Mesendoderm (in vitro differentiated cells): ENCODE results near the gene CIDEA.
"Not testable (repeated sequence)": the region's sequence is repeated elsewhere in the genome, so short reads cannot be mapped to it uniquely, and the experiment has no call there.

ENCODE experiments used
- DNase-seq: peaks from one replicate; pipeline ENCODE4 v3.0.0; 2013
- H2AK5ac ChIP-seq: 2 replicates; pipeline ENCODE4 v1.6.1; 2013; ENCODE audit warnings: low read length, inconsistent platforms
- H2BK120ac ChIP-seq: 2 replicates; pipeline ENCODE4 v1.6.1; 2013; ENCODE audit warnings: low read depth, mild to moderate bottlenecking, low read length, moderate library complexity, mixed read lengths
- H2BK15ac ChIP-seq: replicated peaks from 2 replicates; pipeline ENCODE4 v1.6.1; 2013; ENCODE audit warnings: low read depth, mild to moderate bottlenecking, moderate library complexity
- H2BK5ac ChIP-seq: 2 replicates; pipeline ENCODE4 v1.6.1; 2013; ENCODE audit warnings: low read length, inconsistent platforms
- H3K18ac ChIP-seq: 2 replicates; pipeline ENCODE4 v1.6.1; 2013; ENCODE audit warnings: mild to moderate bottlenecking, low read length, mixed read lengths
- H3K23ac ChIP-seq: one replicate; pipeline ENCODE4 v1.6.1; 2013; ENCODE audit warnings: low read length
- H3K27ac ChIP-seq: 2 replicates; pipeline ENCODE4 v1.5.1; 2013; ENCODE audit warnings: low read depth, mild to moderate bottlenecking, inconsistent platforms, low read length, moderate library complexity
- H3K27me3 ChIP-seq: 2 replicates; pipeline ENCODE4 v1.6.1; 2013; ENCODE audit warnings: low read length, control low read depth, mild to moderate bottlenecking, inconsistent platforms; ENCODE audit not compliant: insufficient read depth, poor library complexity
- H3K36me3 ChIP-seq: 2 replicates; pipeline ENCODE4 v1.6.1; 2013; ENCODE audit warnings: low read length, inconsistent platforms; ENCODE audit not compliant: control insufficient read depth, insufficient read depth
- H3K4ac ChIP-seq: one replicate; pipeline ENCODE4 v1.6.1; 2013; ENCODE audit warnings: low read depth, mild to moderate bottlenecking, low read length, moderate library complexity
- H3K4me1 ChIP-seq: 2 replicates; pipeline ENCODE4 v1.6.1; 2013; ENCODE audit warnings: low read depth, low read length, inconsistent platforms; ENCODE audit not compliant: control insufficient read depth
- H3K4me2 ChIP-seq: 2 replicates; pipeline ENCODE4 v1.6.1; 2013; ENCODE audit warnings: low read length
- H3K4me3 ChIP-seq: 2 replicates; pipeline ENCODE4 v1.5.1; 2013; ENCODE audit warnings: mild to moderate bottlenecking, low read length
- H3K56ac ChIP-seq: one replicate; pipeline ENCODE4 v1.6.1; 2013; ENCODE audit warnings: low read length
- H3K79me1 ChIP-seq: 2 replicates; pipeline ENCODE4 v1.6.1; 2013; ENCODE audit warnings: low read length, inconsistent platforms
- H3K79me2 ChIP-seq: 2 replicates; pipeline ENCODE4 v1.6.1; 2013; ENCODE audit warnings: mild to moderate bottlenecking, low read length; ENCODE audit not compliant: control insufficient read depth, insufficient read depth
- H3K9ac ChIP-seq: 2 replicates; pipeline ENCODE4 v1.6.1; 2013; ENCODE audit warnings: low read length, inconsistent platforms
- H4K5ac ChIP-seq: one replicate; pipeline ENCODE4 v1.6.1; 2013; ENCODE audit warnings: low read length
- H4K8ac ChIP-seq: one replicate; pipeline ENCODE4 v1.6.1; 2013; ENCODE audit warnings: low read depth, mild to moderate bottlenecking, control low read depth, low read length, moderate library complexity
- WGBS: extraction: QIAGEN DNeasy Blood & Tissue Kit; methylation state at CpG from one replicate; pipeline ENCODE4 v1.1.7; 2013; ENCODE audit warnings: low lambda C conversion rate, missing lambda C conversion rate; ENCODE audit not compliant: insufficient coverage; ENCODE audit errors: extremely low coverage; 5-methylcytosine and 5-hydroxymethylcytosine counted together

The CIDEA gene

GRCh38 chr18:12218603-12219002 is 35.6 kb upstream of the CIDEA start:
- H3K79me2 ChIP-seq, H3K27ac ChIP-seq, H3K79me1 ChIP-seq, H3K4me1 ChIP-seq, H3K4me2 ChIP-seq, H4K5ac ChIP-seq, H4K8ac ChIP-seq, H3K9ac ChIP-seq, H2BK15ac ChIP-seq, DNase-seq, H3K36me3 ChIP-seq, H3K27me3 ChIP-seq, H2BK120ac ChIP-seq, H2BK5ac ChIP-seq, H3K4me3 ChIP-seq, H3K23ac ChIP-seq, H3K56ac ChIP-seq, H3K18ac ChIP-seq, H2AK5ac ChIP-seq, H3K4ac ChIP-seq: not testable (repeated sequence)
- no CpG with 5 or more reads among the region's 6 CpGs for WGBS

- not testable (repeated sequence) for H3K4me2 ChIP-seq, H2BK120ac ChIP-seq, H2AK5ac ChIP-seq, H3K27ac ChIP-seq, H2BK5ac ChIP-seq, H3K4ac ChIP-seq, H3K4me1 ChIP-seq, H3K18ac ChIP-seq, H3K23ac ChIP-seq, H3K9ac ChIP-seq, H3K79me1 ChIP-seq, H4K5ac ChIP-seq, H3K4me3 ChIP-seq, H3K56ac ChIP-seq, H2BK15ac ChIP-seq, H3K36me3 ChIP-seq, H4K8ac ChIP-seq, H3K79me2 ChIP-seq, H3K27me3 ChIP-seq, DNase-seq
- no CpG with 5 or more reads among the region's 2 CpGs for WGBS
These were observed 32.1 kb upstream of the CIDEA start for GRCh38 chr18:12222041-12222440.

- H2BK15ac ChIP-seq: not testable (repeated sequence)
These were observed 30.8 kb upstream of the CIDEA start for GRCh38 chr18:12223326-12223725.

GRCh38 chr18:12226807-12227206 is 27.4 kb upstream of the CIDEA start:
- H3K18ac ChIP-seq, H3K27ac ChIP-seq, H4K8ac ChIP-seq, H3K79me1 ChIP-seq, H3K4ac ChIP-seq, H2BK15ac ChIP-seq, H2BK120ac ChIP-seq, H3K79me2 ChIP-seq, H3K4me1 ChIP-seq, H4K5ac ChIP-seq, DNase-seq, H2BK5ac ChIP-seq, H3K27me3 ChIP-seq, H3K4me3 ChIP-seq, H3K4me2 ChIP-seq, H3K56ac ChIP-seq, H2AK5ac ChIP-seq, H3K9ac ChIP-seq, H3K23ac ChIP-seq, H3K36me3 ChIP-seq: not testable (repeated sequence)
- WGBS: no CpG with 5 or more reads among the region's 2 CpGs

More at GRCh38 chr18:12223326-12223725, 30.8 kb upstream of the CIDEA start:
- not testable (repeated sequence) for H3K4me2 ChIP-seq, H4K5ac ChIP-seq, H3K56ac ChIP-seq, H3K23ac ChIP-seq, H3K9ac ChIP-seq, H3K79me2 ChIP-seq, H3K18ac ChIP-seq, H3K79me1 ChIP-seq, H2BK120ac ChIP-seq, DNase-seq, H2BK5ac ChIP-seq, H4K8ac ChIP-seq, H2AK5ac ChIP-seq, H3K4me3 ChIP-seq, H3K4ac ChIP-seq, H3K36me3 ChIP-seq, H3K4me1 ChIP-seq, H3K27ac ChIP-seq, H3K27me3 ChIP-seq
- no CpG with 5 or more reads among the region's 1 CpG for whole genome bisulfite sequencing

- H2BK120ac ChIP-seq, H3K4ac ChIP-seq, H3K4me3 ChIP-seq, H3K4me1 ChIP-seq, H3K9ac ChIP-seq, H3K18ac ChIP-seq, H3K36me3 ChIP-seq, H3K27me3 ChIP-seq, H2BK15ac ChIP-seq, H3K79me2 ChIP-seq, H4K8ac ChIP-seq, H3K27ac ChIP-seq, H3K56ac ChIP-seq, H3K23ac ChIP-seq, H4K5ac ChIP-seq, H3K79me1 ChIP-seq, H3K4me2 ChIP-seq, H2BK5ac ChIP-seq, H2AK5ac ChIP-seq: not testable (repeated sequence)
- no CpG with 5 or more reads among the region's 27 CpGs for WGBS
- peak; percentile 25 for DNase-seq
These were observed 26.6 kb upstream of the CIDEA start for GRCh38 chr18:12227399-12228186.

- not testable (repeated sequence) for H4K5ac ChIP-seq, H3K36me3 ChIP-seq, H3K79me1 ChIP-seq, H3K79me2 ChIP-seq, H3K56ac ChIP-seq, H4K8ac ChIP-seq, H2BK120ac ChIP-seq, H3K4ac ChIP-seq, H3K27me3 ChIP-seq, H2BK15ac ChIP-seq, H3K27ac ChIP-seq, H3K18ac ChIP-seq, DNase-seq, H3K23ac ChIP-seq, H3K4me3 ChIP-seq, H2AK5ac ChIP-seq, H3K4me2 ChIP-seq, H3K4me1 ChIP-seq, H2BK5ac ChIP-seq, H3K9ac ChIP-seq
- no CpG with 5 or more reads among the region's 3 CpGs for WGBS
These were observed 25.9 kb upstream of the CIDEA start for GRCh38 chr18:12228308-12228707.
